CD8-positive, alpha-beta memory T cell (primary cell): ENCODE measurements around the gene B4GALT3. TPM values are rescaled to one million over a fixed set of nuclear protein-coding genes. Genes with fewer than 3 reads are reported as not detected.

Source experiments
- CTCF ChIA-PET: fragments of 350-600 bp; sonication (Branson Sonifier 250); formaldehyde crosslinking; loops from one replicate; lab custom pipeline; 2021; ENCODE audit warnings: antibody characterized with exemption; lab: Charles Lee
- POLR2A ChIA-PET: fragments of 350-600 bp; sonication (Branson Sonifier 250); formaldehyde crosslinking; loops from one replicate; lab custom pipeline; 2021; ENCODE audit warnings: antibody characterized with exemption; lab: Charles Lee
- DNase-seq, 5 donors: peaks; one replicate each; pipeline versions ENCODE4 v3.0.0 to v3.0.0-alpha.2; 2020 to 2022; ENCODE audit warnings: mixed read lengths in 1 of 5
- H3K27ac ChIP-seq: one replicate; pipeline ENCODE4 v1.7.0; 2013; ENCODE audit warnings: low read depth, mild to moderate bottlenecking, low read length, moderate library complexity
- H3K27me3 ChIP-seq: 2 replicates; pipeline ENCODE4 v1.7.0; 2013; ENCODE audit warnings: low read length, mild to moderate bottlenecking; ENCODE audit not compliant: insufficient read depth, poor library complexity, severe bottlenecking
- H3K36me3 ChIP-seq: 2 replicates; pipeline ENCODE4 v1.7.0; 2013; ENCODE audit warnings: mild to moderate bottlenecking, low read length, moderate library complexity; ENCODE audit not compliant: insufficient read depth
- H3K4me1 ChIP-seq: 2 replicates; pipeline ENCODE4 v1.7.0; 2013; ENCODE audit warnings: mild to moderate bottlenecking, low read length, moderate library complexity; ENCODE audit not compliant: insufficient read depth
- H3K4me3 ChIP-seq: 2 replicates; pipeline ENCODE4 v1.7.0; 2013; ENCODE audit warnings: mild to moderate bottlenecking, low read length
- H3K9me3 ChIP-seq: 2 replicates; pipeline ENCODE4 v1.7.0; 2013; ENCODE audit warnings: mild to moderate bottlenecking, low read length
- H3K27ac Mint-ChIP-seq, 8 donors: one replicate each; pipeline ENCODE4 v1.8.0; 2020 to 2021; ENCODE audit warnings: mixed read lengths in 8 of 8, mild to moderate bottlenecking in 6 of 8, inconsistent platforms in 3 of 8, moderate library complexity in 3 of 8
- H3K27me3 Mint-ChIP-seq, 2 donors: one replicate each; pipeline ENCODE4 v1.8.0; 2020 to 2021; ENCODE audit warnings: mixed read lengths in 2 of 2, mild to moderate bottlenecking in 1 of 2, moderate library complexity in 1 of 2
- H3K36me3 Mint-ChIP-seq, 3 donors: one replicate each; pipeline ENCODE4 v1.8.0; 2020 to 2021; ENCODE audit warnings: mixed read lengths in 3 of 3, inconsistent platforms in 1 of 3, mild to moderate bottlenecking in 1 of 3
- H3K4me1 Mint-ChIP-seq, 3 donors: one replicate each; pipeline ENCODE4 v1.8.0; 2020 to 2021; ENCODE audit warnings: mixed read lengths in 3 of 3, inconsistent platforms in 1 of 3, mild to moderate bottlenecking in 1 of 3
- H3K4me3 Mint-ChIP-seq, 7 donors: one replicate each; pipeline ENCODE4 v1.8.0; 2020 to 2021; ENCODE audit warnings: mixed read lengths in 7 of 7, mild to moderate bottlenecking in 6 of 7, moderate library complexity in 4 of 7, inconsistent platforms in 2 of 7
- H3K9me3 Mint-ChIP-seq, 5 donors: one replicate each; pipeline ENCODE4 v1.8.0; 2020 to 2022; ENCODE audit warnings: mixed read lengths in 5 of 5, mild to moderate bottlenecking in 3 of 5, moderate library complexity in 2 of 5, inconsistent platforms in 1 of 5
- polyA plus RNA-seq: library from polyadenylated mRNA; unstranded; fragments of 300-500 nt; fragmentation: Illumina TruSeq; gene quantifications from one replicate; pipeline ENCODE4 v1.2.3, GENCODE V29; 2021
- total RNA-seq, 2 experiments: library from RNA; stranded (reverse); gene quantifications; one replicate each; pipeline ENCODE4 v1.2.3, GENCODE V29; 2021

The B4GALT3 gene
- total and polyA plus RNA-seq, 3 experiments from 2014 or later = 58.9 to 60.9 (median 59.4) TPM

DNA sequence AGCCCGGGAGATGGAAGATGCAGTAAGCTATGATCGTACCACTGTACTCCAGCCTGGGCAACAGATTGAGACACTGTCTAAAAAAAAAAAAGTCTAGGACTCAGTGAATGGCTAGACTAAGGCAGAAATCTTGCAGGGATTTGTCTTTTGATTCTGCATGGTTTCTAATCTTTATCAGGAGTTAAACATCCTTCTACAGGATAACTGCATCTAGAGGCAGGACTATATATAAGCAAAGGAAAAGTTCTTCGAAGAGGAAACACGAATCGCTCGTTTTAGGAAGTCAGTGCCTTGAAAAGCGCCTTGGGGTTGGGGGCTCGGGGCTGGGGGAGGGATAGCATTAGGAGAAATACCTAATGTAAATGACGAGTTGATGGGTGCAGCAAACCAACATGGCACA is 24.1 kb downstream of the B4GALT3 start:
- POLR2A ChIA-PET = interaction anchor here (0.6 to 2.2 kb wide), 16 partner anchors 13 to 358 kb away, joined by 3 to 17 read pairs (median 4); partner anchors contain the start of genes ARHGAP30, B4GALT3, DEDD and NDUFS2
- Mint-ChIP-seq H3K4me3 (peak overlapping the region; percentile 98 to 100 (median 98)), H3K27ac (peak overlapping the region; percentile 98 to 100 (median 100)), H3K9me3 (no peaks in the 10 kb centered on the region), H3K4me1 (peaks cover 21 to 39% (median 28%) of the 10 kb centered on the region in 3 donors), H3K27me3 (no peaks in the 10 kb centered on the region), H3K36me3 (peaks cover 0 to 26% (median 7%) of the 10 kb centered on the region in 3 donors)
- no peaks in the 10 kb centered on the region for H3K9me3 ChIP-seq
- DNase-seq = no peak
- CTCF ChIA-PET = interaction anchor here (0.7 to 6.4 kb wide), 8 partner anchors 12 to 154 kb away, joined by 3 to 44 read pairs (median 4); partner anchors contain the start of genes ARHGAP30, B4GALT3, PPOX and TOMM40L
- H3K27ac ChIP-seq = peak overlapping the region; percentile 98
- H3K27me3 ChIP-seq = no peaks in the 10 kb centered on the region
- H3K36me3 ChIP-seq = no peaks in the 10 kb centered on the region
- H3K4me1 ChIP-seq = peaks cover 11% of the 10 kb centered on the region
- peak overlapping the region; percentile 87 for H3K4me3 ChIP-seq

DNA sequence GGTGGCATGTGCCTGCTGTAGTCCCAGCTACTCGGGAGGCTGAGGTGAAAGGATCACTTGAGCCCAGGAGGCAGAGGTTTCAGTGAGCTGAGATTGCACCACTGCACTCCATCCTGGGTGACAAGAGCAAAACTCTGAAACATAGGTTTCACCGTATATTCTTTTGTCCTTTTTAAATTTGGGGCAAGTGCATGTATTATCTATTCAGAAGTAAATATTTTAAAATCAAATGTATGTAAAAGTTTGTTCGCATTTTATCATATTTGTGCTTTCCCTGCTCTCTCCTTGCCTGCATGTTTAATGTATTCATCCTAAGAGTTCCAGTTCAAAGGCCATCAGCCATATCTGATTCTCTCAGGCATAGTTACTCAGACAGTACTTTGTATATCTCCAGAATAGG is 31.5 kb downstream of the B4GALT3 start:
- H3K27me3 Mint-ChIP-seq = no peaks in the 10 kb centered on the region
- H3K36me3 ChIP-seq = no peaks in the 10 kb centered on the region
- no peaks in the 10 kb centered on the region for H3K27me3 ChIP-seq
- no peaks in the 10 kb centered on the region for H3K9me3 Mint-ChIP-seq
- H3K9me3 ChIP-seq = no peaks in the 10 kb centered on the region
- POLR2A ChIA-PET = no interaction called here
- DNase-seq = no peak
- H3K36me3 Mint-ChIP-seq = no peaks in the 10 kb centered on the region
- H3K4me3 Mint-ChIP-seq = no peak overlapping the region
- H3K4me1 ChIP-seq = no peaks in the 10 kb centered on the region
- no peaks in the 10 kb centered on the region for H3K4me1 Mint-ChIP-seq
- H3K27ac Mint-ChIP-seq = no peak overlapping the region
- no peak overlapping the region for H3K27ac ChIP-seq
- no peak overlapping the region for H3K4me3 ChIP-seq
- CTCF ChIA-PET = interaction anchor here (1.8 kb wide), 1 partner anchor 13 kb away, joined by 3 read pairs; the partner anchor contains the start of gene DEDD

DNA sequence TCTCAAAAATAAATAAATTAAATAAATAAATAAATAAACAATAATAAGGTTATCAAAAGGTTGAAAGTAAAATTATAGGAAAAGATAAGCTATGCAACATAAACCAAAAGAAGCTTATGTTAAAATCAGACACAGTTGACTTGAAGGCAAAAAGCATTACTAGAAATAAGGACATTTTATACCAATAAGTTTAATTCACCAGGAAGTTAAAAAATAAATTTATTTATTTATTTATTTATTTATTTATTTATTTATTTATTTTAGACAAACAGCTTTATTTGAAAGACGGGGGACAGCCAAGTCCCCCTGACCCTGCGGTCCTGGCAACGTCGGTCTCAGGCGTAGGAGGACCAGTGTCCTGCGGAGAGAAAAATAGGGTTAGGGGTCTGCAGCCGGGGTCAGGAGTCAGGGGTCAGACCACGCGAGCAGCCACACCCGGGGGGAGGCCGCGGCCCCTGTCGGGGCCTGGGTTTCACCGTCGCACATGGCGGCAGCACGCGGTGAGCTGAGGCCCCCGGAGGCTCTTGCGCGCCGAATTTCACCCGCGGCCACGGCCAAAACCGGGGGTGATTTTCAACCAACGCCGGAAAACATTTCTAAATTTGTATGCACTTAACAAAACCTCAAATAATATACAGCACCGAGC is 36.4 kb downstream of the B4GALT3 start:
- H3K4me3 Mint-ChIP-seq = no peak overlapping the region
- no peaks in the 10 kb centered on the region for H3K36me3 Mint-ChIP-seq
- peak overlapping the region in 1 of 8 donors; percentile 32 for H3K27ac Mint-ChIP-seq
- no peaks in the 10 kb centered on the region for H3K9me3 ChIP-seq
- H3K4me3 ChIP-seq = no peak overlapping the region
- H3K4me1 ChIP-seq = no peaks in the 10 kb centered on the region
- no peaks in the 10 kb centered on the region for H3K9me3 Mint-ChIP-seq
- no peaks in the 10 kb centered on the region for H3K27me3 ChIP-seq
- H3K4me1 Mint-ChIP-seq = peaks cover 1 to 3% (median 3%) of the 10 kb centered on the region in 3 donors
- H3K27ac ChIP-seq = no peak overlapping the region
- H3K36me3 ChIP-seq = no peaks in the 10 kb centered on the region
- POLR2A ChIA-PET = interaction anchor here (0.7 kb wide), 1 partner anchor 10 kb away, joined by 3 read pairs; no protein-coding TSS in a partner anchor
- DNase-seq = no peak
- no peaks in the 10 kb centered on the region for H3K27me3 Mint-ChIP-seq
- CTCF ChIA-PET = interaction anchor here (0.7 to 5.4 kb wide), 9 partner anchors 10 to 151 kb away, joined by 3 to 24 read pairs (median 4); partner anchors contain the start of gene KLHDC9

DNA sequence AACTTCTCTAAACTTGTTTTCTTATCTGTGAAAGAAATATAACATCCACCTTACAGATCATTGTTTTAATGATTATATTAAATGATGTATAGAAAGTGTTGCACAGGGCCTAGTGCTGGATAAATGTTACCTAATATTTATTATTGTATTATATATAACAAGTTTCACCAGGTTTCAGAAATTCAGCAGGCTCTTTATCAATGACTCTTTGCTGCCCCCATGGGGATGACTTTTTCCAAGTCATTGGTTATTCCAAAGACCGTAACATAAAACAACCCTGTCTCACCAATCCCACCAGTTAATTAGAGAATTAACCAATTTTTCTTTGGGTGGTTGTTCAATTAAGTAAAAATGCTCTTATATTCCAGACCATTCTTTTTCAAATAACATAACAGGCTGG is 37.5 kb downstream of the B4GALT3 start:
- H3K36me3 Mint-ChIP-seq = peaks cover 0 to 2% (median 0%) of the 10 kb centered on the region in 3 donors
- Histone ChIP-seq H3K4me3 (no peak overlapping the region), H3K27ac (no peak overlapping the region), H3K36me3 (no peaks in the 10 kb centered on the region), H3K27me3 (no peaks in the 10 kb centered on the region), H3K9me3 (no peaks in the 10 kb centered on the region), H3K4me1 (no peaks in the 10 kb centered on the region)
- ChIA-PET POLR2A (no interaction called here), CTCF (interaction anchor here (0.7 to 5.4 kb wide), 5 partner anchors 12 to 69 kb away, joined by 3 to 24 read pairs (median 9); partner anchors contain the start of genes ARHGAP30, KLHDC9 and PPOX)
- no peak overlapping the region for H3K4me3 Mint-ChIP-seq
- peaks cover 4 to 8% (median 6%) of the 10 kb centered on the region in 3 donors for H3K4me1 Mint-ChIP-seq
- H3K27me3 Mint-ChIP-seq = no peaks in the 10 kb centered on the region
- no peaks in the 10 kb centered on the region for H3K9me3 Mint-ChIP-seq
- DNase-seq = peak in 2 of 5 donors; percentile 18 to 48
- H3K27ac Mint-ChIP-seq = no peak overlapping the region

DNA sequence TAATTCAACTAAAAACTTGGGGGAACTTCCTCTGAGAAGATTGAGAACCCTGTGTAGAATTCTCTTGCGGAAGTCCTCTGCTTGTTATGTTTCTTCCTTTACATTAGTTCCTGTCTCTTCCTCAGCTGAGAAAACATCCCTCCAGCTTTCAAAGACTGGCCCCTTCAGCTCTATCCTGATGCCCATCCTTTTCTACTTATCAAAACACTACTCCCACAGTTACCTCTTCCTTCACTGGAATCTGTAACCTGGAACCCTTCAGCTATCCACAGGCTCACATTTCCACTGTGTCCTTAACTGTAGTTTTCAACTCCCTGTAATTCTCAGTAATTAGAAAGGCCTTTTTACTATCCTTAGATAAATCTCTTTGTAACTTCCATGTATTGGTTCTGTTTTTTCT is 38.9 kb downstream of the B4GALT3 start:
- H3K4me3 Mint-ChIP-seq = peak overlapping the region in 1 of 7 donors; percentile 8
- Histone ChIP-seq H3K27me3 (no peaks in the 10 kb centered on the region), H3K27ac (no peak overlapping the region), H3K9me3 (no peaks in the 10 kb centered on the region), H3K4me1 (peaks cover 5% of the 10 kb centered on the region), H3K36me3 (no peaks in the 10 kb centered on the region), H3K4me3 (no peak overlapping the region)
- peak overlapping the region in 2 of 8 donors; percentile 11 to 86 for H3K27ac Mint-ChIP-seq
- H3K27me3 Mint-ChIP-seq = no peaks in the 10 kb centered on the region
- ChIA-PET POLR2A (interaction anchor here (1.0 kb wide), 1 partner anchor 41 kb away, joined by 4 read pairs; no protein-coding TSS in a partner anchor), CTCF (interaction anchor here (0.8 to 5.4 kb wide), 10 partner anchors 21 to 303 kb away, joined by 3 to 24 read pairs (median 5); partner anchors contain the start of genes ARHGAP30, KLHDC9, NIT1 and PFDN2)
- H3K9me3 Mint-ChIP-seq = no peaks in the 10 kb centered on the region
- DNase-seq = no peak
- peaks cover 4 to 8% (median 6%) of the 10 kb centered on the region in 3 donors for H3K4me1 Mint-ChIP-seq
- H3K36me3 Mint-ChIP-seq = peaks cover 0 to 2% (median 0%) of the 10 kb centered on the region in 3 donors

DNA sequence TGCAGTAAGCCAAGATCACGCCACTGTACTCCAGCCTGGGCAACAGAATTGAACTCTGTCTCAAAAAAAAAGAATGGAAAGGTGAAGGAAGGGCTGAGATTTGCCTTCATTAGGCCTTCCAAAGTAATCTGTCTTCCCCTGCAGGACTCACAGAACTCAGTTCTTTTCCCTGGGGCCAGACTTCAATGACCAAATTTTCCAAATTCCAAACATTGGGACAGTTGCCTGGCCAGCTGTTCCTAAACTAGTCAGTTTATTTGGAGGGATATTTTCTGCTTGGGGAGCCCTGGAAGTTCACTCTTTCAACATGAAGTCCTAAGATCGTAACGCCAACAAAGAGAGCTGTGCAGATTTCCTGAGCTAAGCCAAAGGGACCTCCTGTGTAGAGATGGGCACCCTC is 39.4 kb downstream of the B4GALT3 start:
- H3K4me1 ChIP-seq = peaks cover 7% of the 10 kb centered on the region
- Mint-ChIP-seq H3K27me3 (no peaks in the 10 kb centered on the region), H3K27ac (peak overlapping the region in 2 of 8 donors; percentile 61 to 86), H3K36me3 (peaks cover 0 to 2% (median 0%) of the 10 kb centered on the region in 3 donors), H3K4me3 (no peak overlapping the region), H3K4me1 (peaks cover 4 to 8% (median 6%) of the 10 kb centered on the region in 3 donors), H3K9me3 (no peaks in the 10 kb centered on the region)
- no peak overlapping the region for H3K27ac ChIP-seq
- H3K27me3 ChIP-seq = no peaks in the 10 kb centered on the region
- H3K4me3 ChIP-seq = no peak overlapping the region
- CTCF ChIA-PET = interaction anchor here (0.8 to 2.6 kb wide), 10 partner anchors 21 to 303 kb away, joined by 3 to 10 read pairs (median 4); partner anchors contain the start of genes ARHGAP30, KLHDC9, NIT1 and PFDN2
- no peaks in the 10 kb centered on the region for H3K9me3 ChIP-seq
- H3K36me3 ChIP-seq = no peaks in the 10 kb centered on the region
- no peak for DNase-seq
- POLR2A ChIA-PET = interaction anchor here (1.0 kb wide), 1 partner anchor 40 kb away, joined by 4 read pairs; no protein-coding TSS in a partner anchor

DNA sequence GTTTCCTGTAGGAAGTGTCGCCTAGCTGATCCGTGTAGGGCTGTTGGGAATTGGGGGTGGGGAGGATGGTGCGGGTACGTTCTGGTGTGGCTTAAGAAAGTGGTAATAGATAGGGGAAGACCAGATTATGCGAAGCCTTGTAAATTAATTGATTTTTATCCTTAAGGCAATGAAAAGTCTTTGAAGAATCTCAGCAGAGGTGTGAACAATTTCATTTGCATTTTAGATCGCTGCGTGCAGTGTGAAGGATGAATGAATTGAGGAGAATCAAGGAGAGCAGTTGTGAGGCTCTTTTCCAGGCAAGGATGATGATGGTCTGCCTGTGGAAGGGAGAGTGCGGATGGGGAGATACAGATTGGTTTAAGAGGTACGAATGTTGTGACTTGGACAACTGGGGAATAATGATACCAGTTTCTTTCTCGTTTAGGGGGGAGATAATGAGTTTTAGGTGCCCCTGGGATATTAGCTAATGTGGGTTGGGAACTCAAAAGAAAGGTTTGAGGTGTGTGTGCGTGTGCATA is 44.0 kb downstream of the B4GALT3 start:
- H3K36me3 Mint-ChIP-seq = peaks cover 0 to 25% (median 0%) of the 10 kb centered on the region in 3 donors
- Histone ChIP-seq H3K27me3 (no peaks in the 10 kb centered on the region), H3K4me1 (peaks cover 28% of the 10 kb centered on the region), H3K9me3 (no peaks in the 10 kb centered on the region), H3K36me3 (peaks cover 6% of the 10 kb centered on the region), H3K27ac (peak overlapping the region; percentile 84), H3K4me3 (peak overlapping the region; percentile 98)
- no peaks in the 10 kb centered on the region for H3K9me3 Mint-ChIP-seq
- H3K4me1 Mint-ChIP-seq = peaks cover 31 to 40% (median 37%) of the 10 kb centered on the region in 3 donors
- H3K27ac Mint-ChIP-seq = no peak overlapping the region
- DNase-seq = no peak
- POLR2A ChIA-PET = interaction anchor here (0.8 to 2.7 kb wide), 9 partner anchors 16 to 95 kb away, joined by 3 to 19 read pairs (median 5); partner anchors contain the start of genes NDUFS2, NIT1, PFDN2 and TOMM40L
- H3K4me3 Mint-ChIP-seq = no peak overlapping the region
- H3K27me3 Mint-ChIP-seq = no peaks in the 10 kb centered on the region
- CTCF ChIA-PET = interaction anchor here (0.8 to 3.3 kb wide), 14 partner anchors 10 to 94 kb away, joined by 3 to 9 read pairs (median 4); partner anchors contain the start of genes NIT1, PFDN2, PPOX and TOMM40L
